Neural crest cell (in vitro differentiated cells): ENCODE measurements around the gene KCNIP4. TPM values are rescaled to one million over a fixed set of nuclear protein-coding genes. Genes with fewer than 3 reads are reported as not detected.

ENCODE experiments used
- DNase-seq: peaks from one replicate; pipeline ENCODE4 v3.0.0; 2021; ENCODE audit warnings: low read depth, mixed read lengths, low spot score
- H3K27ac Mint-ChIP-seq: one replicate; pipeline ENCODE4 v1.8.0; 2021; ENCODE audit warnings: mild to moderate bottlenecking, mixed read lengths; ENCODE audit not compliant: unreplicated experiment
- H3K27me3 Mint-ChIP-seq: 2 replicates; pipeline ENCODE4 v1.8.0; 2021; ENCODE audit warnings: low read depth, mild to moderate bottlenecking, mixed read lengths
- H3K36me3 Mint-ChIP-seq: 2 replicates; pipeline ENCODE4 v1.8.0; 2021; ENCODE audit warnings: low read depth, mild to moderate bottlenecking, mixed read lengths
- H3K4me1 Mint-ChIP-seq: 2 replicates; pipeline ENCODE4 v1.8.0; 2021; ENCODE audit warnings: mixed read lengths
- H3K4me3 Mint-ChIP-seq: one replicate; pipeline ENCODE4 v1.8.0; 2021; ENCODE audit warnings: mild to moderate bottlenecking, mixed read lengths
- H3K9me3 Mint-ChIP-seq: 2 replicates; pipeline ENCODE4 v1.8.0; 2021; ENCODE audit warnings: mixed read lengths
- CTCF ChIP-seq: fragments of 200-600 bp; sonication (generic); conservative IDR thresholded peaks from 2 replicates; pipeline ENCODE4 v1.5.0; 2021; ENCODE audit warnings: antibody characterized with exemption, mild to moderate bottlenecking
- total RNA-seq: library from RNA; stranded (reverse); gene quantifications from 2 replicates; pipeline ENCODE4 v1.2.1, GENCODE V29; 2021

The KCNIP4 gene
- total RNA-seq, 1 donor from 2014 or later, result 0.33 TPM

GRCh38 chr4:21726255-21726815 is 222.2 kb downstream of the KCNIP4 start:
- TF ChIP-seq CTCF, result no peak
- no peaks in the 10 kb centered on the region for H3K27me3 Mint-ChIP-seq
- no peak overlapping the region for H3K27ac Mint-ChIP-seq
- no peak for DNase-seq
- no peaks in the 10 kb centered on the region for H3K9me3 Mint-ChIP-seq
- no peak overlapping the region for H3K4me3 Mint-ChIP-seq
- H3K36me3 Mint-ChIP-seq, result no peaks in the 10 kb centered on the region
- H3K4me1 Mint-ChIP-seq, result no peaks in the 10 kb centered on the region

- H3K4me3 Mint-ChIP-seq, result no peak overlapping the region
- H3K27ac Mint-ChIP-seq, result no peak overlapping the region
- H3K4me1 Mint-ChIP-seq, result no peaks in the 10 kb centered on the region
- H3K9me3 Mint-ChIP-seq, result no peaks in the 10 kb centered on the region
- H3K27me3 Mint-ChIP-seq, result no peaks in the 10 kb centered on the region
- DNase-seq, result no peak
- H3K36me3 Mint-ChIP-seq, result no peaks in the 10 kb centered on the region
- no peak for TF ChIP-seq CTCF
Observed at GRCh38 chr4:21722157-21722839, 226.3 kb downstream of the KCNIP4 start.

DNA sequence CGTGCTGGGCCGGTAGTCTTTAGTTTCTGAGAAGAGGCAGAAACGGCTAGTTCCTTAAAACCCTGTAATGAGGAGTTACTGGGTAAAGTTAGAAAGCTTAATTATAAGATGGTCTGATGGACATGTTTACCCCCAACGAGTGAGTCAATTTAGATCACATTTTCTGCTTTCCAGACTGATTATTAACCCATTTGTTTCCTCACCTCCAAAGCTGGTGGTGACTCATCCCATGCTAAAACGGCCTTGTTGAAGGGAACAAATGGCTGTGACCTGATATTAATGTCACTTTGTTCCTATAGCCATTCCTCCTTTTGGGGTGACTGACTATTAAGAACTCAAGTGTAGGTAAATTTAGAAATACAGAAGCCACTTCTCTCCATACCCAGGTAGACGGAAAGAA is 232.0 kb downstream of the KCNIP4 start:
- Mint-ChIP-seq H3K4me1 (no peaks in the 10 kb centered on the region), H3K27ac (no peak overlapping the region), H3K27me3 (no peaks in the 10 kb centered on the region), H3K9me3 (no peaks in the 10 kb centered on the region), H3K36me3 (no peaks in the 10 kb centered on the region), H3K4me3 (no peak overlapping the region)
- DNase-seq, result no peak
- TF ChIP-seq CTCF, result no peak

DNA sequence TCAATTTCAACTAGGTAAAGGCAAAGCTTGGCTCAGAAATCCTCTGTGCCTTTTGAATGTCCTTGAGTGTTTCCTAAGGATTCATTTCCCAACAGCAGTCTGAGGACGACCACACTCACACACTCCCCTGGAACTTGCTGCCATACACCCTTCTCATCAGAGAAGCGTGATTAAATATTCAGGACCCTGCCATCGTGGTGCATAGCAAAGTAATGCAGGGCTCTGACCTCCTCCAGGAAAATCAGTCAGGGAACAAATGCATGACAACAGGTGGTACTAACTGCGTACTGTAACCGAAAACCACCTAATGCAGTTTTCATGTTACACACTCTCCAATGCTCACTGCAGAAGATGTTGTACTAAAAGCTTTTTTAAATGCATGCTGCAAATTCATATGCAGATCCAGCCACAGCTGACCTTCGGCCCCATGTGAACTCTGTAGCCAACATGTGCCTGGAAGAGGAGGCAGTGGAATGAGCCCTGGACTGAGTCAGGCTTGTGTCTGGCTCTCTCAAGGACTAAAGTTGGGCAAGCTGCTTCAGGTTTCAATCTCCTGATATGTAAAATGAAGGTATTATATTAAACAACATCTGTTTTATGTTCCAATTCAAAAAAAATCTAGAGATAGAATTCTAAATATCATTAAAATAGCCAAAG is 238.3 kb downstream of the KCNIP4 start:
- no peak for DNase-seq
- Mint-ChIP-seq H3K4me1 (peaks cover 5% of the 10 kb centered on the region), H3K27me3 (no peaks in the 10 kb centered on the region), H3K9me3 (no peaks in the 10 kb centered on the region), H3K27ac (no peak overlapping the region), H3K36me3 (no peaks in the 10 kb centered on the region), H3K4me3 (no peak overlapping the region)
- no peak for TF ChIP-seq CTCF

DNA sequence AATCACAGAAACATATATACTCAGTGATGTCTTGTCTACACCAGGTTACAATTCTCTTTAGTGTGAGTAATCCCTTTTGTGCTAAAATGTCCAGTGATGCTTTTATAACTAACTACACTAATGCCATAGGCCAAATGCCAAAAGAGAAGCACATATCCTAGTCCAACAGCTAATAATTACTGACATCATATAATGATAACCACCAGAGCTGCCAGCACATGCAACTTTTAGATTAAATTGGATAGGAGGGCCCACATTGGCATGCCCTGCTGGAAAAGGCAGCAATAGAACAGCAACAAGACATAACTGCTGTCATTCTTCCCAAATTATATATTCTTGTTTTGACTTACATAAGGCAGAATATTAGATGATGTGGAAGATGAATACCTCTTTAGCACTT is 238.8 kb downstream of the KCNIP4 start:
- Mint-ChIP-seq H3K4me3 (no peak overlapping the region), H3K27ac (no peak overlapping the region), H3K9me3 (no peaks in the 10 kb centered on the region), H3K27me3 (no peaks in the 10 kb centered on the region), H3K4me1 (peaks cover 5% of the 10 kb centered on the region), H3K36me3 (no peaks in the 10 kb centered on the region)
- no peak for TF ChIP-seq CTCF
- no peak for DNase-seq
